Testis (tissue), 2 donors: ENCODE results near the gene GSG1L2.

Experiments used
- POLR2A ChIP-seq: fragments of 450-650 bp; IDR thresholded peaks from one replicate; pipeline ENCODE4 v1.6.1; 2017; ENCODE audit warnings: antibody characterized with exemption, mild to moderate bottlenecking, moderate library complexity
- TF ChIP-seq, protein P1 (sequence below), 3 experiments: fragments of 450-650 bp in 2 of 3; fragments of 200-600 bp in 1 of 3; sonication (generic) in 1 of 3; IDR thresholded peaks; one replicate each; pipeline ENCODE4 v1.5.1; 2016 to 2019; ENCODE audit warnings: antibody characterized with exemption in 3 of 3, mild to moderate bottlenecking in 2 of 3, moderate library complexity in 1 of 3

DNA sequence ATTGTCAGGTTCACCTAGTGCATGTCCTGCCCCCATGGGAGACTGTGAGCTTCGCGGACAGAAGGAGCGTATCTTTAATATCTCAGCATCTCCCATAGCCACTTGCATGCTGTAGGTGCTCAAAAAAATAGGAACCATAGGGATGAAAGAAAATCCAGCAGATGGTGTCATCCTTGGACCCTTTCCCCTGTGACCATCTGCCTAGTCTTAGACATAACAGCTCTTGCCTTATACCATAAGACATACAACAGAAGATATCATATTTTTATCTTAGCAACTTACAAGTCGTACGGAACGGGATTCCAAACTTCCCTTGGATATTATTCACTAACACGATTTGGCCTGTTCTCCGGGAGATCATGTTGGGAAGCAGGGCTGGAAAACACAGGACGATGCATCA is 45.0 kb downstream of the GSG1L2 start:
- TF ChIP-seq POLR2A, result no peak
- TF ChIP-seq, protein P1, sequence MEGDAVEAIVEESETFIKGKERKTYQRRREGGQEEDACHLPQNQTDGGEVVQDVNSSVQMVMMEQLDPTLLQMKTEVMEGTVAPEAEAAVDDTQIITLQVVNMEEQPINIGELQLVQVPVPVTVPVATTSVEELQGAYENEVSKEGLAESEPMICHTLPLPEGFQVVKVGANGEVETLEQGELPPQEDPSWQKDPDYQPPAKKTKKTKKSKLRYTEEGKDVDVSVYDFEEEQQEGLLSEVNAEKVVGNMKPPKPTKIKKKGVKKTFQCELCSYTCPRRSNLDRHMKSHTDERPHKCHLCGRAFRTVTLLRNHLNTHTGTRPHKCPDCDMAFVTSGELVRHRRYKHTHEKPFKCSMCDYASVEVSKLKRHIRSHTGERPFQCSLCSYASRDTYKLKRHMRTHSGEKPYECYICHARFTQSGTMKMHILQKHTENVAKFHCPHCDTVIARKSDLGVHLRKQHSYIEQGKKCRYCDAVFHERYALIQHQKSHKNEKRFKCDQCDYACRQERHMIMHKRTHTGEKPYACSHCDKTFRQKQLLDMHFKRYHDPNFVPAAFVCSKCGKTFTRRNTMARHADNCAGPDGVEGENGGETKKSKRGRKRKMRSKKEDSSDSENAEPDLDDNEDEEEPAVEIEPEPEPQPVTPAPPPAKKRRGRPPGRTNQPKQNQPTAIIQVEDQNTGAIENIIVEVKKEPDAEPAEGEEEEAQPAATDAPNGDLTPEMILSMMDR (IDR thresholded peaks at IDR 0.05), result no peak
